K562 (cell line): ENCODE data around the gene PDIA4. TPM values are rescaled to one million over a fixed set of nuclear protein-coding genes. Genes with fewer than 3 reads are reported as not detected.
A peak's percentile ranks its signal among the peaks of the same experiment; 100 is the strongest.

ENCODE experiments used
- ESRRA ChIP-seq: fragments of 450-650 bp; IDR thresholded peaks from 2 replicates; pipeline ENCODE4 v1.6.1; 2014; ENCODE audit warnings: low read depth, mild to moderate bottlenecking, moderate library complexity, borderline replicate concordance
- EWSR1 ChIP-seq: fragments of 450-650 bp; IDR thresholded peaks from 2 replicates; pipeline ENCODE4 v1.6.1; 2018; ENCODE audit warnings: borderline replicate concordance, mild to moderate bottlenecking, low read depth, moderate library complexity; ENCODE audit not compliant: partially characterized antibody
- IFI16 ChIP-seq: fragments of 250-450 bp; sonication (Bioruptor Pico); IDR thresholded peaks from 2 replicates; pipeline ENCODE4 v2.1.2; 2022; ENCODE audit warnings: mild to moderate bottlenecking, inconsistent platforms
- MAFF ChIP-seq: IDR thresholded peaks from 2 replicates; pipeline ENCODE4 v1.6.1; 2012; ENCODE audit warnings: low read length, improper control_type of control experiment
- MIER1 ChIP-seq: fragments of 450-650 bp; IDR thresholded peaks from 2 replicates; pipeline ENCODE4 v1.6.1; 2016; ENCODE audit warnings: antibody characterized with exemption, mild to moderate bottlenecking, low read depth
- POLR3G ChIP-seq: IDR thresholded peaks from 2 replicates; pipeline ENCODE4 v1.6.1; 2011; ENCODE audit not compliant: insufficient read length, insufficient replicate concordance; ENCODE audit errors: extremely low read depth
- RAD51 ChIP-seq: fragments of 450-650 bp; IDR thresholded peaks from 2 replicates; pipeline ENCODE4 v1.7.1; 2016; ENCODE audit warnings: low read depth, mild to moderate bottlenecking, borderline replicate concordance
- ZBTB7A ChIP-seq: IDR thresholded peaks from 2 replicates; pipeline ENCODE4 v1.6.1; 2011; ENCODE audit warnings: low read depth, mild to moderate bottlenecking, low read length, moderate library complexity, borderline replicate concordance; ENCODE audit not compliant: control insufficient read depth
- ZNF121 ChIP-seq: sonication (generic); formaldehyde crosslinking; conservative IDR thresholded peaks from 2 replicates; pipeline ENCODE4 v1.8.0; 2022; ENCODE audit warnings: missing genetic modification reagents
- ZNF274 ChIP-seq: IDR thresholded peaks from 2 replicates; pipeline ENCODE4 v1.6.1; 2011; ENCODE audit warnings: low read depth, mild to moderate bottlenecking, low read length, moderate library complexity, borderline replicate concordance
- ZNF384 ChIP-seq: IDR thresholded peaks from 2 replicates; pipeline ENCODE4 v1.6.1; 2012; ENCODE audit warnings: low read depth, low read length, improper control_type of control experiment
- polyA plus RNA-seq, 8 experiments: library from polyadenylated mRNA; depleted of rRNA in 4 of 8; stranded (reverse) in 5 of 8; unstranded in 3 of 8; fragments of >200 nt; fragmentation: Nextera tagmentation in 2 of 8; fragmentation: Illumina TruSeq in 1 of 8; extraction: Ambion mirVana in 2 of 8; extraction: Trizol in 1 of 8; gene quantifications; 2 replicates each; pipeline versions ENCODE4 v1.2.1 to v1.2.3, GENCODE V29; 2011 to 2014; ENCODE audit warnings: inconsistent platforms in 1 of 8, missing spikeins in 1 of 8
- total RNA-seq, 7 experiments: library from RNA; depleted of rRNA in 6 of 7; stranded (reverse); fragments of >200 nt in 6 of 7; fragmentation: Illumina TruSeq in 2 of 7; extraction: Trizol in 2 of 7; gene quantifications; 2 replicates each; pipeline versions ENCODE4 v1.2.1 to v1.2.3, GENCODE V29; 2011 to 2021; ENCODE audit warnings: low replicate concordance in 1 of 7
- TF ChIP-seq, protein P1 (sequence below): fragments of 450-650 bp; IDR thresholded peaks from 2 replicates; pipeline ENCODE4 v1.6.1; 2016; ENCODE audit warnings: antibody characterized with exemption
- TF ChIP-seq, protein P2 (sequence below): fragments of 200-800 bp; sonication (Bioruptor generic); IDR thresholded peaks from 2 replicates; pipeline ENCODE4 v1.6.1; 2016; ENCODE audit warnings: missing genetic modification characterization, missing compliant biosample characterization
- TF ChIP-seq, protein P3 (sequence below): IDR thresholded peaks from 2 replicates; pipeline ENCODE4 v1.6.1; 2012; ENCODE audit warnings: low read depth, low read length, improper control_type of control experiment, borderline replicate concordance
- TF ChIP-seq, protein P4 (sequence below): fragments of 250-450 bp; sonication (Bioruptor Pico); IDR thresholded peaks from 2 replicates; pipeline ENCODE4 v1.8.0; 2021; ENCODE audit warnings: moderate library complexity, mild to moderate bottlenecking, inconsistent platforms

PDIA4 gene
- total and polyA plus RNA-seq, 9 of the 15 experiments (the other 6 are each of a cell fraction or from before 2014, with no cell fraction given): 9.1 to 175 (median 146) TPM

DNA sequence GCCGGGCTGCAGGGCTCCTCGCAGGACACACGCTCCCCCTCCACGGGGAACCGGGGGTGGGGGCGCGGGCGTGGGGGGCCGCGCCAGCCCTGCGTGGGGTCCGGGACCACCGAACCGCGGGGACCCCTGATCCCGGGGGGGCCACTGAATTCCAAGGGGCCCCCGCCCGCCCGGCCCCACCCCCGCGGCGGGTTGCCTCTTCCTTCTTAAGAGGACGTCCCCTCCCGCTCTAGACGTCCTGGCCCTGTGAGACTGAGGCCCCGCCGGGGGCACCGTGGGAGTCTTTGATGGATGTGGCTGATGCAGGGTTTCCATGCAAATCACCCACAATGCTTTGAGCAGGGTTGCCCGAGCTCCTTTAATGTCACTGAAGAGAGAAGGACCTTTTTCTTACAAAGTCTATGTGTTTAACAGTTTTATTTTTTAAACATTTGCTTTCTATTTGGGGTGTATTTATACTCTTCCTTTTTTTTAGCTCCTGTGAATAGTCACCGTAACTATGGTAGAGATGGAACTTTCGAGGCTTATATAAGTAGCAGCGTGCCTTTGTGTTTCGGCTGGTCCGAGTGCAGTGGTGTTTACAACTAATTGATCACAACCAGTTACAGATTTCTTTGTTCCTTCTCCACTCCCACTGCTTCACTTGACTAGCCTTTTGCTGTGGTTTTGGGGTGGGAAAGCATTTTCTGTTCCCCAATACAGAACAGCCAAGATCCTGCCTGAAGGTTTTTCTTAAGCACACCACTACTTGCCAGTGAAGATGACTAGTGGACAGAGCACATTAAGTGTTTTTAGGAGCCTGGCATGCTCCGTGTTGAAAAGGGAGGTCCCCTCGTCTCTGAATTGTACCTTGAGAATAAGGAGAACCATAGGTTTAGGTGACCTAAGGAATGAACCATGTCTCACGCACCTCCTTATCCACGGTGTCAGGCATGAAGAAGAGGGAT, 44.8 kb downstream of the PDIA4 start (continued):
- TF ChIP-seq EWSR1: no peak
- no peak for TF ChIP-seq IFI16
- 0 out of 2 replicates have a peak, but pooled peaks have one; percentile 12 for TF ChIP-seq RAD51
- TF ChIP-seq, protein P1, sequence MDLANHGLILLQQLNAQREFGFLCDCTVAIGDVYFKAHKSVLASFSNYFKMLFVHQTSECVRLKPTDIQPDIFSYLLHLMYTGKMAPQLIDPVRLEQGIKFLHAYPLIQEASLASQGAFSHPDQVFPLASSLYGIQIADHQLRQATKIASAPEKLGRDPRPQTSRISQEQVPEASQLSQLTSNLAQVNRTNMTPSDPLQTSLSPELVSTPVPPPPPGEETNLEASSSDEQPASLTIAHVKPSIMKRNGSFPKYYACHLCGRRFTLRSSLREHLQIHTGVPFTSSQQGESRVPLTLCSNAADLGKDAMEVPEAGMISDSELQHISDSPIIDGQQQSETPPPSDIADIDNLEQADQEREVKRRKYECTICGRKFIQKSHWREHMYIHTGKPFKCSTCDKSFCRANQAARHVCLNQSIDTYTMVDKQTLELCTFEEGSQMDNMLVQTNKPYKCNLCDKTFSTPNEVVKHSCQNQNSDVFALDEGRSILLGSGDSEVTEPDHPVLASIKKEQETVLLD: peak; percentile 18; the same call in 1 of the 2 replicates
- TF ChIP-seq, protein P2, sequence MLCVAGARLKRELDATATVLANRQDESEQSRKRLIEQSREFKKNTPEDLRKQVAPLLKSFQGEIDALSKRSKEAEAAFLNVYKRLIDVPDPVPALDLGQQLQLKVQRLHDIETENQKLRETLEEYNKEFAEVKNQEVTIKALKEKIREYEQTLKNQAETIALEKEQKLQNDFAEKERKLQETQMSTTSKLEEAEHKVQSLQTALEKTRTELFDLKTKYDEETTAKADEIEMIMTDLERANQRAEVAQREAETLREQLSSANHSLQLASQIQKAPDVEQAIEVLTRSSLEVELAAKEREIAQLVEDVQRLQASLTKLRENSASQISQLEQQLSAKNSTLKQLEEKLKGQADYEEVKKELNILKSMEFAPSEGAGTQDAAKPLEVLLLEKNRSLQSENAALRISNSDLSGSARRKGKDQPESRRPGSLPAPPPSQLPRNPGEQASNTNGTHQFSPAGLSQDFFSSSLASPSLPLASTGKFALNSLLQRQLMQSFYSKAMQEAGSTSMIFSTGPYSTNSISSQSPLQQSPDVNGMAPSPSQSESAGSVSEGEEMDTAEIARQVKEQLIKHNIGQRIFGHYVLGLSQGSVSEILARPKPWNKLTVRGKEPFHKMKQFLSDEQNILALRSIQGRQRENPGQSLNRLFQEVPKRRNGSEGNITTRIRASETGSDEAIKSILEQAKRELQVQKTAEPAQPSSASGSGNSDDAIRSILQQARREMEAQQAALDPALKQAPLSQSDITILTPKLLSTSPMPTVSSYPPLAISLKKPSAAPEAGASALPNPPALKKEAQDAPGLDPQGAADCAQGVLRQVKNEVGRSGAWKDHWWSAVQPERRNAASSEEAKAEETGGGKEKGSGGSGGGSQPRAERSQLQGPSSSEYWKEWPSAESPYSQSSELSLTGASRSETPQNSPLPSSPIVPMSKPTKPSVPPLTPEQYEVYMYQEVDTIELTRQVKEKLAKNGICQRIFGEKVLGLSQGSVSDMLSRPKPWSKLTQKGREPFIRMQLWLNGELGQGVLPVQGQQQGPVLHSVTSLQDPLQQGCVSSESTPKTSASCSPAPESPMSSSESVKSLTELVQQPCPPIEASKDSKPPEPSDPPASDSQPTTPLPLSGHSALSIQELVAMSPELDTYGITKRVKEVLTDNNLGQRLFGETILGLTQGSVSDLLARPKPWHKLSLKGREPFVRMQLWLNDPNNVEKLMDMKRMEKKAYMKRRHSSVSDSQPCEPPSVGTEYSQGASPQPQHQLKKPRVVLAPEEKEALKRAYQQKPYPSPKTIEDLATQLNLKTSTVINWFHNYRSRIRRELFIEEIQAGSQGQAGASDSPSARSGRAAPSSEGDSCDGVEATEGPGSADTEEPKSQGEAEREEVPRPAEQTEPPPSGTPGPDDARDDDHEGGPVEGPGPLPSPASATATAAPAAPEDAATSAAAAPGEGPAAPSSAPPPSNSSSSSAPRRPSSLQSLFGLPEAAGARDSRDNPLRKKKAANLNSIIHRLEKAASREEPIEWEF (CRISPR knock-in tag): peak; percentile 64; the same call in 1 of the 2 replicates
- peak; percentile 22; the same call in 1 of the 2 replicates for TF ChIP-seq MAFF
- peak; percentile 45 for TF ChIP-seq POLR3G
- TF ChIP-seq, protein P3, sequence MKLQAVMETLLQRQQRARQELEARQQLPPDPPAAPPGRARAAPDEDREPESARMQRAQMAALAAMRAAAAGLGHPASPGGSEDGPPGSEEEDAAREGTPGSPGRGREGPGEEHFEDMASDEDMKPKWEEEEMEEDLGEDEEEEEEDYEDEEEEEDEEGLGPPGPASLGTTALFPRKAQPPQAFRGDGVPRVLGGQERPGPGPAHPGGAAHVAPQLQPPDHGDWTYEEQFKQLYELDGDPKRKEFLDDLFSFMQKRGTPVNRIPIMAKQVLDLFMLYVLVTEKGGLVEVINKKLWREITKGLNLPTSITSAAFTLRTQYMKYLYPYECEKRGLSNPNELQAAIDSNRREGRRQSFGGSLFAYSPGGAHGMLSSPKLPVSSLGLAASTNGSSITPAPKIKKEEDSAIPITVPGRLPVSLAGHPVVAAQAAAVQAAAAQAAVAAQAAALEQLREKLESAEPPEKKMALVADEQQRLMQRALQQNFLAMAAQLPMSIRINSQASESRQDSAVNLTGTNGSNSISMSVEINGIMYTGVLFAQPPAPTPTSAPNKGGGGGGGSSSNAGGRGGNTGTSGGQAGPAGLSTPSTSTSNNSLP: peak; percentile 72; the same call in 1 of the 2 replicates
- peak; percentile 58; the same call in 1 of the 2 replicates for TF ChIP-seq MIER1
- 0 out of 2 replicates have a peak, but pooled peaks have one; percentile 8 for TF ChIP-seq ZNF121 (CRISPR knock-in tag)
- TF ChIP-seq ZNF384: peak; percentile 35; the same call in 1 of the 2 replicates
- TF ChIP-seq, protein P4, sequence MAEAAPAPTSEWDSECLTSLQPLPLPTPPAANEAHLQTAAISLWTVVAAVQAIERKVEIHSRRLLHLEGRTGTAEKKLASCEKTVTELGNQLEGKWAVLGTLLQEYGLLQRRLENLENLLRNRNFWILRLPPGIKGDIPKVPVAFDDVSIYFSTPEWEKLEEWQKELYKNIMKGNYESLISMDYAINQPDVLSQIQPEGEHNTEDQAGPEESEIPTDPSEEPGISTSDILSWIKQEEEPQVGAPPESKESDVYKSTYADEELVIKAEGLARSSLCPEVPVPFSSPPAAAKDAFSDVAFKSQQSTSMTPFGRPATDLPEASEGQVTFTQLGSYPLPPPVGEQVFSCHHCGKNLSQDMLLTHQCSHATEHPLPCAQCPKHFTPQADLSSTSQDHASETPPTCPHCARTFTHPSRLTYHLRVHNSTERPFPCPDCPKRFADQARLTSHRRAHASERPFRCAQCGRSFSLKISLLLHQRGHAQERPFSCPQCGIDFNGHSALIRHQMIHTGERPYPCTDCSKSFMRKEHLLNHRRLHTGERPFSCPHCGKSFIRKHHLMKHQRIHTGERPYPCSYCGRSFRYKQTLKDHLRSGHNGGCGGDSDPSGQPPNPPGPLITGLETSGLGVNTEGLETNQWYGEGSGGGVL (CRISPR knock-in tag): no peak
- 0 out of 2 replicates have a peak, but pooled peaks have one; percentile 23 for TF ChIP-seq ESRRA
- 0 out of 2 replicates have a peak, but pooled peaks have one; percentile 14 for TF ChIP-seq ZNF274
- peak; percentile 73 for TF ChIP-seq ZBTB7A
